ENCODE measurements around the gene MRPL53. TPM values are rescaled to one million over a fixed set of nuclear protein-coding genes. Genes with fewer than 3 reads are reported as not detected.
A peak's percentile ranks its signal among the peaks of the same experiment; 100 is the strongest.

Gene MRPL53
- polyA plus RNA-seq, 6 donors from 2014 or later = 76.6 to 172 (median 136) TPM

DNA sequence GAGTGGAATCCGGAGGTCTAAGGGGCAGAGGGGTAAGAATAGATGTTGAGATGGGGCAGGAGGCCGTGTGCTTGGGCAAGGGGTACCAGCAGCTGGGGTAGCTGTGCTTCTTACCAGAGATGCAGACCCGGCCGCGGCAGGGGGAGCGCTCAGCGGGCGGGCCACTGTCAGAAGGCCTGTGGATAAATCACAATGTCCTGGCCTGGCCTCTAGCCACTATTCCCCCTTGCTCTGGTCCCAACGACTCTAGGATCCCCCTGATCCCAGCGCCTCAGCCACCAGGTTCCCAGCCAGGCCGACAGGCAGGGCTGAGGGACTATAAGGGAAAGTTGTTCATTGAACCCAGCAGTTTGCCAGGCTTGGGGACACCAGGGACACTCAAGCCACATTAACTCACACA lies 42.0 kb downstream of the MRPL53 start:
- ATAC-seq (ENCODE audit: low read depth in 2 of 2) (no peak), DNase-seq (no peak)
- Mint-ChIP-seq H3K36me3 (no peaks in the 10 kb centered on the region), H3K4me3 (no peak overlapping the region), H3K27me3 (no peaks in the 10 kb centered on the region), H3K4me1 (peaks cover 0 to 4% (median 0%) of the 10 kb centered on the region in 3 donors), H3K27ac (peak overlapping the region in 1 of 6 donors; percentile 19), H3K9me3 (no peaks in the 10 kb centered on the region)

DNA sequence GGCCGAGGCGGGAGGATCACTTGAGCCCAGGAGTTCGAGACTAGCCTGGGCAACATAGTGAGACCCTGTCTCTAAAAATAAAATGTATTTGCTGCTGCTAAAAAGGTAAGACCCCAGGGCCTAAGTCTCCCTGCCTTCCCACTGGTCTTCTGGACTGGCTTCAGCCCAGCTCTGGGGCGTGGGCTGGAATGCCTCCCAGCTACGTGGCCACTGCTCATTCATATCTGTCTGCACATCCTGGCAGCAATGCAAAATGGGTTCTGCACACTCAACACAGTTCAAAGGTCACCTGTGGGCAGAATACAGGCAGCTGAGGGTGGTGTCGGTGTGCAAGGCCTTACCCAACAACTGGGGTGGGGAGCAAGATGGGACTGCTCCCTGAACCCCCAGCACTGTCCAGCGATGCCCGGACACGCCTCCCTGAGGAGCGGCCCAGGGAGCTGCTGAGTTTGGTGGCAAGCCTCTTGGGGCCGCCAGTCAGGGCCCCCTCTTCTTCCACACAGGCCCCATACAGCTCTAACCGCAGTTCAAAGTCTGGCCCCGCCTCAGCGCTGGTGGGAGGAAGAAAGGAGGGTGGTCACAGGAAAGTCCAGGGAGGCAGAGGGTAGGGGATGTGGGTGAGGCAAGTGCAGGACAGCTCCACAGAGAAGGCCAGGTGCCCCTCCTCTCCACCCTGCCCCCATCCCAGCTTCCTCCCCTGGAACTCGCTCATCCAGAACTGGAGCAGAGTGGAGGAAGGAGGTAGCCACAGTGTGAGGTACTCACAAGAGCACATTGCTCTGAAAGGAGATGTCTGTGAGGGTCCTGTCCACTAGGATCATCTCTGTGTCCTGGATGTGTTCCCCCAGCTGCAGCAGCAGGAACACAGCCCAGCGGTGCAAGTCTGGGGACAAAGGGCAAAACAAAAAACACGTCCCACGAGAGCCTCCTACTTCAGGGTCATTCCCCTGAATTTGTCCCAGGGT lies 42.7 kb downstream of the MRPL53 start:
- Mint-ChIP-seq H3K4me1 (peaks cover 0 to 4% (median 0%) of the 10 kb centered on the region in 3 donors), H3K27ac (peak overlapping the region in 1 of 6 donors; percentile 6), H3K36me3 (no peaks in the 10 kb centered on the region), H3K4me3 (no peak overlapping the region), H3K27me3 (no peaks in the 10 kb centered on the region), H3K9me3 (no peaks in the 10 kb centered on the region)
- ATAC-seq (ENCODE audit: low read depth in 2 of 2) = no peak
- no peak for DNase-seq

DNA sequence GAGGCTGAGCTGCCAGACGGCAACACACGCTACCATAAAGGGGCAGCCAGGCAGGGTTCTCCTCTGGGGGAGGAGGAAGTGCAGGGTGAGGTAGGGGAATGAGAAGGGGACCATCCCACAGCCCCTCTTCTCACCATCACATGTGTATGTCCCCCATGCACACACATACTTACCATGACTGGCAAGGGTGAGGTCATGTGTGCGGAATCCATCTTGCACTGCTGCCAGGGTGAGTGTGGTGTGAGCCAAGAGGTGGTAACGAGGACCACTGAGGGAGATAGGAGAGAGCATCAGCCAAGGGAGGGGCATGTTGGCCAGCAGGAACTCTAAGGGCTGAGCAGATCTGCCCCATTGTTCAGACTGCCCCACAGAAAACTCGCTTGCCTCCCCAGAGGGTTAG lies 43.8 kb downstream of the MRPL53 start:
- Mint-ChIP-seq H3K27ac (no peak overlapping the region), H3K9me3 (no peaks in the 10 kb centered on the region), H3K4me3 (peak overlapping the region in 1 of 8 donors; percentile 41), H3K36me3 (no peaks in the 10 kb centered on the region), H3K27me3 (no peaks in the 10 kb centered on the region), H3K4me1 (peaks cover 0 to 4% (median 0%) of the 10 kb centered on the region in 3 donors)
- DNase-seq = no peak
- no peak for ATAC-seq (ENCODE audit: low read depth in 2 of 2)

DNA sequence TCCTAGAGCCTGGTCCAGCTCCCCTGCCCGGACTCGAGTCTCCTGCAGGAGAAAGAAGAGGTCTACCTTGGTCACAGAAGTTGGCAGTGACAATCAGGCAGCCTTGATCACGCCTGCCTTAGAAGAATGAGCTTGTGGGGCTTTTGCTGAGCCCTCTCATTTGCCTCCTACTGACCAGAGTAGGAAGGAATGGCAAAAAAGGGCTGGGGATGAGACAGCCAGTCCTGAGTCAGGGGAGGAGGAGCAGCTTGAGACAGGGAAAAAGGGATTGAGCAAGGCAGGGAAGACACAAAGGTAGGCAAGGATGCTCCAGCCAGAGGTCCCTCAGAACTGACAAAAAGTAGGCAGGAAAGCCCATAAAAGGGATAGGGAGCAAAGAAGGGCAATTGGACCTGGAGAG lies 44.9 kb downstream of the MRPL53 start:
- DNase-seq (no peak), ATAC-seq (ENCODE audit: low read depth in 2 of 2) (no peak)
- Mint-ChIP-seq H3K4me3 (peak overlapping the region in 1 of 8 donors; percentile 41), H3K4me1 (peaks cover 0 to 10% (median 9%) of the 10 kb centered on the region in 3 donors), H3K36me3 (no peaks in the 10 kb centered on the region), H3K27me3 (no peaks in the 10 kb centered on the region), H3K27ac (peak overlapping the region in 2 of 6 donors; percentile 60 to 96), H3K9me3 (no peaks in the 10 kb centered on the region)

DNA sequence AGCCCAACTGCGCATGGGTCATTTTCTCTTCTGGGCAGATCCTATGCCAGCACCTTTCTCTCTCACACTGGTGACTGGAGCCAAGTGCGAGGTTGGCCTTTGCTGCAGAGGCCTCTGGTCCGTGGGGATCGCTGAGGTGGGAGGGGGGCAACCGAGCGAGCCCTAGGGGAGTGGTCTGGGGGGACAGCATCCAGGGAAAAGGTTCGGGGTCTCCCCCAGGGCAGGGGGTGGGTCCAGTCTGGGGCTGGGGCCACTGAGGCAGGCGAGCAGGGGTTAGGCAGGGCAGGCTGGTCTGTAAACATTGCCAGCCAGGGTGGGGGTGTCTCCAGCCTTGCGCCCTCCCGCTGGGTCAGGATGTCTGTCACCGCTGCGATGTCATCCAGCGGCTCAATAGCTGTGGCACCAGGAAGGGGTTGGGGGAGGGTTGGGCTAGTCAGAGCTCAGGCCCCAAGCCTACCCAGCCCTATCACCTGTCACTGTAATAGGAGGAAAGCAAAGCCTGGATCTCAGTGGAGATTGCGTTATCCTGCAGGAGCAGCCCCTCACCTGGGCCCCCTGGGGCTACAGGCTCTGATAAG lies 46.2 kb downstream of the MRPL53 start:
- peaks cover 8 to 19% (median 9%) of the 10 kb centered on the region in 3 donors for H3K4me1 Mint-ChIP-seq
- no peak for DNase-seq
- H3K9me3 Mint-ChIP-seq = no peaks in the 10 kb centered on the region
- ATAC-seq (ENCODE audit: low read depth in 2 of 2) = no peak
- no peaks in the 10 kb centered on the region for H3K36me3 Mint-ChIP-seq
- H3K27me3 Mint-ChIP-seq = no peaks in the 10 kb centered on the region
- H3K4me3 Mint-ChIP-seq = no peak overlapping the region
- peak overlapping the region in 1 of 6 donors; percentile 83 for H3K27ac Mint-ChIP-seq

DNA sequence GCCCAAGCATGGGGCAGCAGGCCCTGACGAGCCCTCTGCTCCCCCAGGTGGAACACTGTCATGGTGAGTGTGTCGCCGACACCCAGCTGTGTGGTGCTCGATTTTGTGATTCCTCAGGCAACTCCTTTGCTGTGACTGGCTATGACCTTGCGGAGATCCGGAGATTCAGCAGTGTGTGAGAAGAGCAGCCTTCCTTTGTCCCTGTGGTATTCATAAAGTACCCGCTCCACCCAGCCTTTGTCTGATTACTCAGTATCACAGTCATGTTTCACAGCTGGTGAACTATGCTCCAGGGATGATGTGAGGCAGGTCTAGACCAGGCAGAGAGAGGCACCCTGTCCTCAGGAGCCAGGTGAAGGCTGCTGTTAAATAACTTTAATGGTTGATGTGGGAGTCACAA lies 47.0 kb downstream of the MRPL53 start:
- H3K4me1 Mint-ChIP-seq = peaks cover 14 to 27% (median 14%) of the 10 kb centered on the region in 3 donors
- no peaks in the 10 kb centered on the region for H3K27me3 Mint-ChIP-seq
- no peaks in the 10 kb centered on the region for H3K9me3 Mint-ChIP-seq
- no peaks in the 10 kb centered on the region for H3K36me3 Mint-ChIP-seq
- ATAC-seq (ENCODE audit: low read depth in 2 of 2) (no peak), DNase-seq (no peak)
- peak overlapping the region in 2 of 6 donors; percentile 15 to 49 for H3K27ac Mint-ChIP-seq
- peak overlapping the region in 1 of 8 donors; percentile 35 for H3K4me3 Mint-ChIP-seq

DNA sequence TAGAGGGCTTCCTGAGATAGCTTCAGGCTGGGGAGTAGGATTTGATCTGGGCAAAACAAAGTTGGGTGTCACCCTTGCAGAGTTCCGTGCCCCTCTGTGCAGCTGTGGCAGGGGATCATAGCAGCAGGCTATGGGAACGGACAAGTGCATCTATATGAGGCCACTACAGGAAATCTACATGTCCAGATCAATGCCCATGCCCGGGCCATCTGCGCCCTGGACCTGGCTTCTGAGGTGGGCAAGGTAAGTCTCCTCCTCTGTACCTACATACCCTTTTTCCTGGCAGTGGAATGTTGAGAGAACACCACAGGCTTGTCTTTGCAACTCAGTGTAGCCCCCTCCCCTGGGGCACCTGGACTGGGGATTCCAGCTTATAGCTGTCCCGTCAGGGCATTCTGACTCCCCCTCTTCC lies 47.5 kb downstream of the MRPL53 start:
- ATAC-seq (ENCODE audit: low read depth in 2 of 2) = no peak
- no peak for DNase-seq
- peak overlapping the region in 2 of 8 donors; percentile 20 to 35 for H3K4me3 Mint-ChIP-seq
- no peaks in the 10 kb centered on the region for H3K9me3 Mint-ChIP-seq
- peak overlapping the region in 2 of 6 donors; percentile 8 to 12 for H3K27ac Mint-ChIP-seq
- H3K4me1 Mint-ChIP-seq = peaks cover 19 to 32% (median 19%) of the 10 kb centered on the region in 3 donors
- no peaks in the 10 kb centered on the region for H3K27me3 Mint-ChIP-seq
- no peaks in the 10 kb centered on the region for H3K36me3 Mint-ChIP-seq

DNA sequence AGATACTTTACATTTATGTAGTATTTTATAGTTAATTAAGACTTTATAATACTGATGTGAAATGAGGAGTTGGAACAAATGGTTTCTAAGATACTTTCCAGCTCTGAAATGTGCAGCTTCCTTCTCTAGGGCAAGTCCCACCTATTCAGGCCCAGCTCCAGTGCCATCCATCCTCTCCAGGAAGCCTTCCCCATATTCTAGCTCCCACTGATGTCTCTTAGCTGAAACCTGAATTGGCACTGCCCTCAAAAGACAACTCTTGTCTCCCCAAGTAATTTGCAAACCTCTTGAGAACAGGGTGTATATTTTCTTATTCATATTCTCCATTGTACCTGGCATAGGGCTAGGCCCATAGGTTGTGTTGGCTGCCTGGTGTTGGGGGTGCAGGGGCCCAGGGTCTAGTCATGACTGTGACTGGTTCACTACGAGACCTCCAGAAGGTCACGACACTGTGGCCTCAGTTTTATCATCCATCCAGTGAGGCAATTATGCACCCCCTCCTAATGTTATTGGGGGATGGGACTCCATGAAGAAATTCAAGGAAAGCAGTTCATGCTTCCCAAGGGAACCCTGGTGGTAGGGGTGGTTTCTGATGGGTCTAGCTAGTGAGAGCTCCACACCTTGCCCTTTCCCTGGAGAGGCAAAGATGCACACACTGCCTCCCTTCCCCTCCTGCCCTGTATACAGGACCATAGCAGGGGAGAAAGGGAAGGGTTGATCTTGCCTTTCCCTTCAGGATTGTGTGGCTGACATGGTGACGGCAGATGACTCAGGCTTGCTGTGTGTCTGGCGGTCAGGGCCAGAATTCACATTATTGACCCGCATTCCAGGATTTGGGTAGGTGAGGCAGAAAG lies 48.1 kb downstream of the MRPL53 start:
- H3K27ac Mint-ChIP-seq = peak overlapping the region in 1 of 6 donors; percentile 73

DNA sequence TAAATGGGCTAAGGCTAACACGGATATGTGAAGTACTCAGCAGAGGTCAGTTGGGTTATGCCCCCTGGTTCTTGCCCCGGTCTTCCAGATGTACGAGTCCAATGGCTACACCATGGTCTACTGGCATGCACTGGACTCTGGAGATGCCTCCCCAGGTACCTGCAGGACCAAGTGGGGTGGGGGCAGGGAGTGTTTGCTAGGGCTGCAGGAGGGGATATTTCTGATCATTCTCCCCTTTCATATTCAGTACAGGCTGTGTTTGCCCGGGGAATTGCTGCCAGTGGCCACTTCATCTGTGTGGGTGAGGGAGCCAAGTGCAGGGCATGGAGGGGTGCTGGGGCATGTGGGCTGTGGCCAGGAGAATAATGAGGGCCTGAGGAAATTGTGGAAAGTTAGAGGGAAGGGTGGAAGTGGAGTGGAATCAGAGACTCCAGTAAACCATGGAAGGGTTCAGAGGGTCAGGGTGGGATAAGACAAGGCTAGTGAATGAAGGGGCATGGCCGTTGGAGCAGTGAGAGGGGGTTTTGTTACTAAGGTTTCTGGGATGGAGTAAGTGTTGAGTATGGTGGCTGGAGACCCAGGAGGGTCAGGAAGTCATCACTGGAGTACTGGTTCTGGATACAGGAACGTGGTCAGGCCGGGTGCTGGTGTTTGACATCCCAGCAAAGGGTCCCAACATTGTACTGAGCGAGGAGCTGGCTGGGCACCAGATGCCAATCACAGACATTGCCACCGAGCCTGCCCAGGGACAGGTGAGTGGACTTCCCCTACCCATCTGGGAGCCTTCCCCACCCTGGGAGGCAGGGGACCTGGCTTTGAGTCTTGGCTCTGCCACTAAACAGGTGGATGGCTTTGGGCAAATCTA lies 49.0 kb downstream of the MRPL53 start:
- no peak for ATAC-seq (ENCODE audit: low read depth in 2 of 2)
- H3K36me3 Mint-ChIP-seq = no peaks in the 10 kb centered on the region
- no peak for DNase-seq

More for the DNA sequence above, 48.1 kb downstream of the MRPL53 start:
- Mint-ChIP-seq H3K4me3 (peak overlapping the region in 2 of 8 donors; percentile 35 to 73), H3K36me3 (no peaks in the 10 kb centered on the region), H3K27me3 (no peaks in the 10 kb centered on the region), H3K4me1 (peaks cover 19 to 38% (median 23%) of the 10 kb centered on the region in 3 donors), H3K9me3 (no peaks in the 10 kb centered on the region)
- no peak for ATAC-seq (ENCODE audit: low read depth in 2 of 2)
- DNase-seq = no peak

More for the DNA sequence above, 49.0 kb downstream of the MRPL53 start:
- H3K4me1 Mint-ChIP-seq = peaks cover 22 to 46% (median 23%) of the 10 kb centered on the region in 3 donors
- peak overlapping the region in 5 of 6 donors; percentile 80 to 100 (median 95) for H3K27ac Mint-ChIP-seq
- no peaks in the 10 kb centered on the region for H3K27me3 Mint-ChIP-seq
- no peaks in the 10 kb centered on the region for H3K9me3 Mint-ChIP-seq
- H3K4me3 Mint-ChIP-seq = peak overlapping the region; percentile 61 to 100 (median 98)

Other genes with a start within 250 kb of the MRPL53 start
- gene SLC4A5, start 129.3 kb downstream of the MRPL53 start, polyA plus RNA-seq (ENCODE audit: low read depth in 6 of 6) = under 1 TPM in 3 of 6 donors, not detected in 3; 0.44 to 0.82 (median 0.70) TPM
- 10 to 100 TPM; 43.0 to 91.1 (median 60.2) TPM for gene DCTN1, start 92.4 kb downstream of the MRPL53 start, polyA plus RNA-seq (ENCODE audit: low read depth in 6 of 6)
- gene C2orf81, start 51.1 kb downstream of the MRPL53 start, polyA plus RNA-seq (ENCODE audit: low read depth in 6 of 6) = 1 to 10 TPM; 3.7 to 8.8 (median 7.6) TPM
- gene WDR54, start 51.0 kb downstream of the MRPL53 start, polyA plus RNA-seq (ENCODE audit: low read depth in 6 of 6) = 10 to 100 TPM; 40.8 to 79.4 (median 47.8) TPM
- gene RTKN, start 30.7 kb downstream of the MRPL53 start, polyA plus RNA-seq (ENCODE audit: low read depth in 6 of 6) = 1 to 10 TPM in 4 of 6 donors, under 1 TPM in 1, not detected in 1; 0.97 to 2.1 (median 1.7) TPM
- gene INO80B, start 17.6 kb downstream of the MRPL53 start, polyA plus RNA-seq (ENCODE audit: low read depth in 6 of 6) = 10 to 100 TPM in 2 of 6 donors, 1 to 10 TPM in 4; 5.5 to 16.5 (median 8.3) TPM
- gene WBP1, start 14.2 kb downstream of the MRPL53 start, polyA plus RNA-seq (ENCODE audit: low read depth in 6 of 6) = 10 to 100 TPM; 30.0 to 46.1 (median 41.3) TPM
- gene MOGS, start 7.3 kb downstream of the MRPL53 start, polyA plus RNA-seq (ENCODE audit: low read depth in 6 of 6) = 10 to 100 TPM; 26.6 to 42.1 (median 34.5) TPM
- gene CCDC142, start 10.3 kb upstream of the MRPL53 start, polyA plus RNA-seq (ENCODE audit: low read depth in 6 of 6) = 10 to 100 TPM in 4 of 6 donors, 1 to 10 TPM in 2; 5.9 to 25.9 (median 12.0) TPM
- gene TTC31, start 10.4 kb upstream of the MRPL53 start, polyA plus RNA-seq (ENCODE audit: low read depth in 6 of 6) = 10 to 100 TPM; 20.7 to 31.8 (median 25.6) TPM
- gene LBX2, start 26.9 kb upstream of the MRPL53 start, polyA plus RNA-seq (ENCODE audit: low read depth in 6 of 6) = not detected
- 10 to 100 TPM in 5 of 6 donors, 1 to 10 TPM in 1; 8.9 to 17.0 (median 14.1) TPM for gene PCGF1, start 35.0 kb upstream of the MRPL53 start, polyA plus RNA-seq (ENCODE audit: low read depth in 6 of 6)
- gene TLX2, start 41.8 kb upstream of the MRPL53 start, polyA plus RNA-seq (ENCODE audit: low read depth in 6 of 6) = not detected
- not detected for gene DQX1, start 53.6 kb upstream of the MRPL53 start, polyA plus RNA-seq (ENCODE audit: low read depth in 6 of 6)
- 100 to 1,000 TPM in 3 of 6 donors, 10 to 100 TPM in 3; 83.3 to 155 (median 99.9) TPM for gene AUP1, start 57.0 kb upstream of the MRPL53 start, polyA plus RNA-seq (ENCODE audit: low read depth in 6 of 6)
- 10 to 100 TPM; 33.0 to 52.0 (median 44.7) TPM for gene HTRA2, start 57.3 kb upstream of the MRPL53 start, polyA plus RNA-seq (ENCODE audit: low read depth in 6 of 6)
- gene LOXL3, start 81.3 kb upstream of the MRPL53 start, polyA plus RNA-seq (ENCODE audit: low read depth in 6 of 6) = under 1 TPM in 2 of 6 donors, not detected in 4; 0.25 to 0.29 TPM
- gene DOK1, start 82.0 kb upstream of the MRPL53 start, polyA plus RNA-seq (ENCODE audit: low read depth in 6 of 6) = 10 to 100 TPM; 21.2 to 44.1 (median 34.3) TPM
- not detected for gene M1AP, start 175.7 kb upstream of the MRPL53 start, polyA plus RNA-seq (ENCODE audit: low read depth in 6 of 6)
- gene SEMA4F, start 181.6 kb upstream of the MRPL53 start, polyA plus RNA-seq (ENCODE audit: low read depth in 6 of 6) = 1 to 10 TPM; 4.3 to 8.5 (median 5.4) TPM

All from naive B cell (primary cell).